ENCODE results near the gene PRR27.
"Not testable (repeated sequence)": the region's sequence is repeated elsewhere in the genome, so short reads cannot be mapped to it uniquely, and the experiment has no call there.

GRCh38 chr4:70212752-70213151, 58.7 kb downstream of the PRR27 start:
- TF ChIP-seq RBM25 (IDR thresholded peaks at IDR 0.05; ENCODE audit: low read depth, low read length, severe bottlenecking); ZNF121 (CRISPR knock-in tag; conservative IDR thresholded peaks at IDR 0.05); GATAD2A (IDR thresholded peaks at IDR 0.05); CCAR2 (IDR thresholded peaks at IDR 0.05; ENCODE audit: low read depth, low read length); ELF4 (CRISPR knock-in tag; IDR thresholded peaks at IDR 0.05); ZNF212 (CRISPR knock-in tag; IDR thresholded peaks at IDR 0.05); CTCF (IDR thresholded peaks at IDR 0.05 in 2 of 3, conservative IDR thresholded peaks at IDR 0.05 in 1 of 3; ENCODE audit: insufficient read depth in 2 of 3, low read depth in 1 of 3, low read length in 3 of 3); RBBP5 (IDR thresholded peaks at IDR 0.05; ENCODE audit: borderline replicate concordance, insufficient read depth, low read length, poor library complexity, severe bottlenecking): not testable (repeated sequence)
